Heart left ventricle (tissue), 16 donors: ENCODE results near the gene CFAP100. TPM values are rescaled to one million over a fixed set of nuclear protein-coding genes. Genes with fewer than 3 reads are reported as not detected.

Experiments
- ATAC-seq, 4 donors: fragments of 200-7000 bp; cut with Tn5 transposase; one replicate each; pipeline ENCODE4 v1.9.1; 2020 to 2022; ENCODE audit warnings: moderate library complexity in 4 of 4, mild to moderate bottlenecking in 3 of 4, moderate number of reproducible peaks in 1 of 4
- DNase-seq, 5 donors: peaks; one replicate each; pipeline ENCODE4 v3.0.0-alpha.2; 2020
- H3K27ac ChIP-seq, 12 donors: fragments of 200-600 bp; sonication (generic) in 4 of 12; one replicate each; pipeline versions ENCODE4 v1.5.0 to v1.8.0; 2016 to 2022; ENCODE audit warnings: mild to moderate bottlenecking in 2 of 12
- H3K27me3 ChIP-seq, 9 donors: fragments of 200-600 bp; sonication (generic) in 2 of 9; one replicate each; pipeline versions ENCODE4 v1.5.1 to v1.8.0; 2016 to 2022; ENCODE audit warnings: mild to moderate bottlenecking in 3 of 9
- H3K36me3 ChIP-seq, 9 donors: fragments of 200-600 bp; sonication (generic) in 2 of 9; one replicate each; pipeline versions ENCODE4 v1.5.0 to v1.8.0; 2018 to 2022; ENCODE audit warnings: mild to moderate bottlenecking in 2 of 9
- H3K4me1 ChIP-seq, 12 donors: fragments of 200-600 bp; sonication (generic) in 4 of 12; one replicate each; pipeline versions ENCODE4 v1.5.0 to v1.8.0; 2016 to 2022; ENCODE audit warnings: mild to moderate bottlenecking in 3 of 12
- H3K4me3 ChIP-seq, 12 donors: fragments of 200-600 bp; sonication (generic) in 4 of 12; one replicate each; pipeline versions ENCODE4 v1.5.0 to v1.8.0; 2017 to 2022; ENCODE audit warnings: mild to moderate bottlenecking in 9 of 12, moderate library complexity in 4 of 12
- H3K9me3 ChIP-seq, 12 donors: fragments of 200-600 bp; sonication (generic) in 4 of 12; one replicate each; pipeline versions ENCODE4 v1.5.0 to v1.8.0; 2016 to 2022; ENCODE audit warnings: mild to moderate bottlenecking in 1 of 12
- CTCF ChIP-seq, 12 donors: fragments of 200-600 bp; sonication (generic) in 4 of 12; IDR thresholded peaks; one replicate each; pipeline versions ENCODE4 v1.5.0 to v1.8.0; 2018 to 2022; ENCODE audit warnings: antibody characterized with exemption in 12 of 12, mild to moderate bottlenecking in 5 of 12
- POLR2A ChIP-seq, 2 donors: fragments of 450-650 bp; IDR thresholded peaks; one replicate each; pipeline ENCODE4 v1.6.1; 2017; ENCODE audit warnings: antibody characterized with exemption in 2 of 2, mild to moderate bottlenecking in 2 of 2, moderate library complexity in 2 of 2
- WGBS, 4 donors: extraction: QIAGEN DNeasy Blood & Tissue Kit in 2 of 4; methylation state at CpG; one replicate each; pipeline versions ENCODE4 v1.1.5 to v1.1.7; 2013 to 2018; 5-methylcytosine and 5-hydroxymethylcytosine counted together
- intact Hi-C, 10 donors: fragments of 100-400 bp; cut with DNase I; formaldehyde crosslinking; loops; one replicate each; pipeline versions ENCODE4 v1.11.1 to v1.14.2; 2022
- polyA plus RNA-seq, 2 donors: library from polyadenylated mRNA; stranded (reverse); fragments of 200-250 nt; gene quantifications; one replicate each; pipeline ENCODE4 v1.2.3, GENCODE V29; 2013
- total RNA-seq, 9 donors: library from RNA; depleted of rRNA in 2 of 9; stranded (reverse); fragments of >200 nt in 2 of 9; fragmentation: NEBNext Ultra II Directional in 3 of 9; extraction: Animal tissue kit (Norgen Biotek cat#: 25700) in 3 of 9; gene quantifications; one replicate each; pipeline versions ENCODE4 v1.1.0 to v1.2.4, GENCODE V29; 2016 to 2023
- donor health status: ischemic (EF 13 %, LVEDD 7.1; RV severe dilation, severe dysfunction).
- donor health status: healthy with polysubstance abuse.
- donor health status: DM: no; HTN: yes; CAD: no.
- donor health status: DM: no; HTN: no; CAD: no.
- donor health status: ischemic (EF 25% LVEDD 6.9; RV normal size, moderate dysfunction).
- donor health status: ischemic (EF 25% LVEDD 5.7; RV mildly dilated, moderate dysfunction).
- donor health status: healthy.
- donor health status: DM: yes; HTN: yes; CAD: no.
- donor health status: ischemic (EF 35%, LVEDD 5.7; RV mildly dilated, moderate dysfunction).
- donor health status: nonischemic (EF 11% LVEDD 7.7; RV severe dilation, severe dysfunction).
- donor health status: DM: yes; HTN: yes; CAD: no.
- donor health status: PGD.
- donor health status: ischemic (EF 29% LVEDD 5.4; RV normal size, mild dysfunction).
- donor health status: nonischemic (EF 23%, LVEDD 6.1; RV moderate dilation, normal function).

Gene CFAP100
- total and polyA plus RNA-seq, 11 donors, result not detected

- H3K27ac ChIP-seq, result peak overlapping the region in 6 of 12 donors; percentile 5 to 100 (median 15)
- TF ChIP-seq CTCF (IDR thresholded peaks at IDR 0.05) (peak in 1 of 12 donors; percentile 17), POLR2A (IDR thresholded peaks at IDR 0.05) (no peak)
- H3K4me3 ChIP-seq, result no peak overlapping the region
- H3K9me3 ChIP-seq, result no peaks in the 10 kb centered on the region
- H3K4me1 ChIP-seq, result peaks cover 0 to 94% (median 49%) of the 10 kb centered on the region in 12 donors
- ATAC-seq (no peak), DNase-seq (peak in 2 of 5 donors; percentile 10 to 34)
- H3K27me3 ChIP-seq, result peaks cover 0 to 15% (median 0%) of the 10 kb centered on the region in 9 donors
- WGBS, 4 donors, result 94 to 95% (median 94%) methylated on average over 12 to 18 of the region's 18 CpGs
- intact Hi-C loops, result loop anchor here in 1 of 10 donors (5.0 to 10.0 kb wide), 2 partner anchors 50 to 123 kb away; partner anchors contain the start of gene ZXDC
- peaks cover 0 to 24% (median 5%) of the 10 kb centered on the region in 9 donors for H3K36me3 ChIP-seq
Measured at GRCh38 chr3:126351771-126352475, 42.8 kb upstream of the CFAP100 start.

- peak in 2 of 5 donors; percentile 14 to 64 for DNase-seq
- Histone ChIP-seq H3K27me3 (peaks cover 0 to 15% (median 0%) of the 10 kb centered on the region in 9 donors), H3K36me3 (peaks cover 0 to 20% (median 5%) of the 10 kb centered on the region in 9 donors), H3K27ac (peak overlapping the region in 7 of 12 donors; percentile 5 to 100 (median 20)), H3K4me1 (peaks cover 0 to 89% (median 46%) of the 10 kb centered on the region in 12 donors), H3K9me3 (no peaks in the 10 kb centered on the region), H3K4me3 (no peak overlapping the region)
- intact Hi-C loops, result loop anchor here in 1 of 10 donors (5.0 to 10.0 kb wide), 2 partner anchors 50 to 122 kb away; partner anchors contain the start of gene ZXDC
- WGBS, 4 donors, result 68 to 81% (median 76%) methylated on average over 17 to 27 of the region's 27 CpGs
- TF ChIP-seq CTCF (IDR thresholded peaks at IDR 0.05) (peak in 1 of 12 donors; percentile 1), POLR2A (IDR thresholded peaks at IDR 0.05) (no peak)
- ATAC-seq, result no peak
Measured at GRCh38 chr3:126352476-126353454, 41.9 kb upstream of the CFAP100 start.

- intact Hi-C loops, result loop anchor here in 1 of 10 donors (5.0 to 10.0 kb wide), 2 partner anchors 52 to 121 kb away; partner anchors contain the start of gene ZXDC
- DNase-seq (peak in 1 of 5 donors; percentile 48), ATAC-seq (no peak)
- WGBS, 4 donors, result 75 to 81% (median 78%) methylated on average over 8 of the region's 8 CpGs
- peak overlapping the region in 9 of 12 donors; percentile 73 to 100 (median 92) for H3K27ac ChIP-seq
- H3K36me3 ChIP-seq, result peaks cover 0 to 20% (median 5%) of the 10 kb centered on the region in 9 donors
- peaks cover 0 to 86% (median 42%) of the 10 kb centered on the region in 12 donors for H3K4me1 ChIP-seq
- H3K27me3 ChIP-seq, result peaks cover 0 to 21% (median 0%) of the 10 kb centered on the region in 9 donors
- H3K4me3 ChIP-seq, result peak overlapping the region in 2 of 12 donors; percentile 63 to 95
- H3K9me3 ChIP-seq, result peaks cover 0 to 2% (median 0%) of the 10 kb centered on the region in 12 donors
- TF ChIP-seq POLR2A (IDR thresholded peaks at IDR 0.05) (no peak), CTCF (IDR thresholded peaks at IDR 0.05) (no peak)
Measured at GRCh38 chr3:126353694-126354321, 40.9 kb upstream of the CFAP100 start.
